Activated naive CD8-positive, alpha-beta T cell treated with anti-CD3 and anti-CD28 coated beads, Interleukin-2, amount 10 ng/mL, durations not matched to agents 7 days and 5 days (primary cell): ENCODE results near the gene UST. TPM values are rescaled to one million over a fixed set of nuclear protein-coding genes. Genes with fewer than 3 reads are reported as not detected.

Source experiments
- ATAC-seq: fragments of 150-1000 bp; cut with Tn5 transposase; one replicate; pipeline ENCODE4 v1.10.0; 2021; ENCODE audit warnings: low read depth, moderate library complexity
- POLR2A ChIA-PET: fragments of 350-600 bp; sonication (Branson Sonifier 250); formaldehyde crosslinking; loops from one replicate; lab custom pipeline; 2021; ENCODE audit warnings: antibody characterized with exemption; lab: Charles Lee
- DNase-seq: peaks from one replicate; pipeline ENCODE4 v3.0.0; 2021
- H3K27ac Mint-ChIP-seq: one replicate; pipeline ENCODE4 v1.8.0; 2022; ENCODE audit warnings: mild to moderate bottlenecking, mixed read lengths
- H3K27me3 Mint-ChIP-seq: one replicate; pipeline ENCODE4 v1.8.0; 2022; ENCODE audit warnings: mild to moderate bottlenecking, moderate library complexity, mixed read lengths
- H3K36me3 Mint-ChIP-seq: one replicate; pipeline ENCODE4 v1.8.0; 2021; ENCODE audit warnings: mild to moderate bottlenecking, mixed read lengths
- H3K4me1 Mint-ChIP-seq: one replicate; pipeline ENCODE4 v1.8.0; 2021; ENCODE audit warnings: mixed read lengths
- H3K4me3 Mint-ChIP-seq: one replicate; pipeline ENCODE4 v1.8.0; 2022; ENCODE audit warnings: mild to moderate bottlenecking, moderate library complexity, mixed read lengths
- H3K9me3 Mint-ChIP-seq: one replicate; pipeline ENCODE4 v1.8.0; 2021; ENCODE audit warnings: mixed read lengths
- total RNA-seq, 2 experiments: library from RNA; stranded (reverse); gene quantifications; one replicate each; pipeline ENCODE4 v1.2.3, GENCODE V29; 2021

UST gene
- total RNA-seq, 2 experiments from 2014 or later = 2.9 to 3.1 TPM

GRCh38 chr6:148829415-148830101 lies 82.7 kb downstream of the UST start:
- POLR2A ChIA-PET = no interaction called here
- DNase-seq = no peak
- Mint-ChIP-seq H3K27ac (no peak overlapping the region), H3K4me3 (no peak overlapping the region), H3K4me1 (peaks cover 11% of the 10 kb centered on the region), H3K9me3 (peaks cover 4% of the 10 kb centered on the region), H3K27me3 (peaks cover 3% of the 10 kb centered on the region), H3K36me3 (no peaks in the 10 kb centered on the region)
- ATAC-seq = no peak

- Mint-ChIP-seq H3K36me3 (no peaks in the 10 kb centered on the region), H3K4me1 (peaks cover 11% of the 10 kb centered on the region), H3K27me3 (peaks cover 3% of the 10 kb centered on the region), H3K9me3 (no peaks in the 10 kb centered on the region), H3K27ac (peak overlapping the region; percentile 62), H3K4me3 (peak overlapping the region; percentile 72)
- ATAC-seq (peak; percentile 56), DNase-seq (no peak)
- POLR2A ChIA-PET = interaction anchor here (0.7 to 1.0 kb wide), 2 partner anchors 69 to 84 kb away, joined by 4 read pairs; partner anchors contain the start of gene UST
Measured at GRCh38 chr6:148830614-148831013, 83.8 kb downstream of the UST start.

- peaks cover 3% of the 10 kb centered on the region for H3K27me3 Mint-ChIP-seq
- H3K36me3 Mint-ChIP-seq = no peaks in the 10 kb centered on the region
- no peaks in the 10 kb centered on the region for H3K9me3 Mint-ChIP-seq
- DNase-seq (no peak), ATAC-seq (peak; percentile 70)
- H3K4me1 Mint-ChIP-seq = peaks cover 11% of the 10 kb centered on the region
- H3K27ac Mint-ChIP-seq = no peak overlapping the region
- POLR2A ChIA-PET = interaction anchor here (0.7 to 1.0 kb wide), 2 partner anchors 70 to 84 kb away, joined by 4 read pairs; partner anchors contain the start of gene UST
- peak overlapping the region; percentile 72 for H3K4me3 Mint-ChIP-seq
Measured at GRCh38 chr6:148831064-148831463, 84.2 kb downstream of the UST start.

GRCh38 chr6:148831531-148831930 lies 84.7 kb downstream of the UST start:
- ATAC-seq = no peak
- H3K4me3 Mint-ChIP-seq = no peak overlapping the region
- no peak for DNase-seq
- no peaks in the 10 kb centered on the region for H3K9me3 Mint-ChIP-seq
- H3K4me1 Mint-ChIP-seq = peaks cover 11% of the 10 kb centered on the region
- no peaks in the 10 kb centered on the region for H3K36me3 Mint-ChIP-seq
- POLR2A ChIA-PET = no interaction called here
- H3K27ac Mint-ChIP-seq = no peak overlapping the region
- peaks cover 3% of the 10 kb centered on the region for H3K27me3 Mint-ChIP-seq

DNA sequence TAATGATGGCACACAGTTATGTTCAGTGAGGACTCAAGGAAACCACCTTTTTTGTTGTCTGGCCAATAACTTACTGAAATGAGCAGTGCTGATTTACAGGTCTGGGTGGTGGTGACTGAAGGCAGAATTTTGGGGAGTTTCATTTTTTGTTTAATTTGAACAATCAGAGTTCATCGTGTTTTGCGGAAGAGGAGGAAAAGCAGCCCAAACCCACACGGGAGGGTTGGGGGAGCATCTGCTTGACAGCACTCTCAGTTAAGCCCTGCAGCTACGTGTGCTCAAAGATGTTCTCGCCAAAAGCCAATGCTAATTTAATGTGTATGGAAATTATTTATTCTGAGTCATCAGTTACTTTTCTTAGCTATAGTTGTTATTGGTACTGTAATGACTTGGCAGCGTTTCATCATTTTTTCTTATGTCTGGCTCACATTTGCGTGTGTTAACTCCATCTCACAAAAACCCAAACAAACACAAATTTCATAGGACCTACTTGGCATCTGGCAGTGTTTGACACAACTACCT lies 89.2 kb downstream of the UST start:
- H3K36me3 Mint-ChIP-seq = no peaks in the 10 kb centered on the region
- no peak overlapping the region for H3K4me3 Mint-ChIP-seq
- ATAC-seq (no peak), DNase-seq (no peak)
- no peak overlapping the region for H3K27ac Mint-ChIP-seq
- no peaks in the 10 kb centered on the region for H3K9me3 Mint-ChIP-seq
- peaks cover 2% of the 10 kb centered on the region for H3K4me1 Mint-ChIP-seq
- POLR2A ChIA-PET = no interaction called here
- peaks cover 3% of the 10 kb centered on the region for H3K27me3 Mint-ChIP-seq

DNA sequence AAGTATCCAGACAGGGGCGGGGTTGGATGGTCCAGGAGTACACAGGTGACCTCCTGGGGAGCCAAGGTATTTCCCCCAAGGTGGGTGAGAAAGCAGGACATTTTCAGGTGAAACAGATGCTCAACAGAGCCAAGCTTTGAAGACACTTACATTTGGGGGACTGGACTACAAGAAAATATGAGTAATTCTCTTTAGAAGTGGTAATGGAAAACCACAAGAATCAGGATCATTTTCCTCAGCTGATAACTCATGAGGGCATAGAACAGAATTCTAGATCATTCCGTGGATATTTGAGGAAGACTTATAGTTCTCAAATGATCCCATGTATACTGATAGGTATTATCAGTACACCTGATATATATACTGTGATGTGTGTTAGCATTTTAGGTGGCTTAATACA lies 89.9 kb downstream of the UST start:
- H3K27me3 Mint-ChIP-seq = peaks cover 3% of the 10 kb centered on the region
- no peaks in the 10 kb centered on the region for H3K4me1 Mint-ChIP-seq
- ATAC-seq (no peak), DNase-seq (no peak)
- H3K9me3 Mint-ChIP-seq = no peaks in the 10 kb centered on the region
- no peak overlapping the region for H3K4me3 Mint-ChIP-seq
- POLR2A ChIA-PET = no interaction called here
- no peak overlapping the region for H3K27ac Mint-ChIP-seq
- H3K36me3 Mint-ChIP-seq = no peaks in the 10 kb centered on the region

DNA sequence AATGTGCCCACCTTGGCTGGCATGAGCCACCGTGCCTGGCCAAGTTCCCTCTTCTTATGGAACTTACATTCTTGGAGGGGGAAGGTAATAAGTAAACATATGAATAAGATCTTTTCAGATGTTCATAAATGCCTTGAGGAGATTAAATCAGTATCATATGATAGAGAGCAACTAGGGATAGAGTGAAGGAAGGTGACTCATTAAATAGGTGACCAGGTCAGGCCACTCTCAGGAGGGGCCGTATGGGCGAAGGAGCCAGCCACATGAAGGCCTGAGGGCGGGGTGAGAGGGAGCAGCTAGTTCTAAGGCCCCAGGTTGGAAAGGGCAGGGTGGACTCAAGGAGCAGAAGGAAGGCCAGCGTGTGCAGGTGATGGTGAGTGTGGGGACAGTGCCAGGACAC lies 91.1 kb downstream of the UST start:
- H3K27ac Mint-ChIP-seq = no peak overlapping the region
- H3K9me3 Mint-ChIP-seq = no peaks in the 10 kb centered on the region
- ATAC-seq = no peak
- DNase-seq = no peak
- H3K4me1 Mint-ChIP-seq = no peaks in the 10 kb centered on the region
- H3K4me3 Mint-ChIP-seq = no peak overlapping the region
- H3K27me3 Mint-ChIP-seq = peaks cover 3% of the 10 kb centered on the region
- H3K36me3 Mint-ChIP-seq = no peaks in the 10 kb centered on the region
- POLR2A ChIA-PET = no interaction called here

DNA sequence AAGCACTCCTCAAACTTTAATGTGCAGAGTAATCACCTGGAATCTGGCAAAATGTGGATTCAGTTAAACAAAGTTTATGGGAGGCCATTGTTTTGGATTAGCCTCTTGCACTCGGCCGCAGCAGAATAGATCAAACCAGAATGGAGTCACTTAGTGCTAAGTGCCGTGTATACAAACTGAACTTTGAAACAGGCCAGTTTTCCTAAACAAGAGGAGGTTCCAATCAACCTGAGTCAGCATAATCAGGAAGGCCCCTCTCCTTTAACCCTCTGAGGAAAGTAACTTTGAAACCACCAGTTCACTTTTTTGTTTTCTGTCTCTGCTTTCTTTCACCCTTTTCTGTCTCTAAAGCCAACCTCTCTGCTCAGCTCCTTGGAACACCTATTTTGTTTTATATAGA lies 92.2 kb downstream of the UST start:
- no peaks in the 10 kb centered on the region for H3K4me1 Mint-ChIP-seq
- no peak overlapping the region for H3K4me3 Mint-ChIP-seq
- H3K27ac Mint-ChIP-seq = no peak overlapping the region
- POLR2A ChIA-PET = no interaction called here
- no peak for DNase-seq
- H3K27me3 Mint-ChIP-seq = no peaks in the 10 kb centered on the region
- no peak for ATAC-seq
- H3K36me3 Mint-ChIP-seq = no peaks in the 10 kb centered on the region
- H3K9me3 Mint-ChIP-seq = no peaks in the 10 kb centered on the region

- no peaks in the 10 kb centered on the region for H3K4me1 Mint-ChIP-seq
- DNase-seq (no peak), ATAC-seq (no peak)
- H3K9me3 Mint-ChIP-seq = no peaks in the 10 kb centered on the region
- H3K27me3 Mint-ChIP-seq = no peaks in the 10 kb centered on the region
- H3K4me3 Mint-ChIP-seq = no peak overlapping the region
- H3K27ac Mint-ChIP-seq = no peak overlapping the region
- POLR2A ChIA-PET = no interaction called here
- no peaks in the 10 kb centered on the region for H3K36me3 Mint-ChIP-seq
Measured at GRCh38 chr6:148840256-148840655, 93.4 kb downstream of the UST start.

DNA sequence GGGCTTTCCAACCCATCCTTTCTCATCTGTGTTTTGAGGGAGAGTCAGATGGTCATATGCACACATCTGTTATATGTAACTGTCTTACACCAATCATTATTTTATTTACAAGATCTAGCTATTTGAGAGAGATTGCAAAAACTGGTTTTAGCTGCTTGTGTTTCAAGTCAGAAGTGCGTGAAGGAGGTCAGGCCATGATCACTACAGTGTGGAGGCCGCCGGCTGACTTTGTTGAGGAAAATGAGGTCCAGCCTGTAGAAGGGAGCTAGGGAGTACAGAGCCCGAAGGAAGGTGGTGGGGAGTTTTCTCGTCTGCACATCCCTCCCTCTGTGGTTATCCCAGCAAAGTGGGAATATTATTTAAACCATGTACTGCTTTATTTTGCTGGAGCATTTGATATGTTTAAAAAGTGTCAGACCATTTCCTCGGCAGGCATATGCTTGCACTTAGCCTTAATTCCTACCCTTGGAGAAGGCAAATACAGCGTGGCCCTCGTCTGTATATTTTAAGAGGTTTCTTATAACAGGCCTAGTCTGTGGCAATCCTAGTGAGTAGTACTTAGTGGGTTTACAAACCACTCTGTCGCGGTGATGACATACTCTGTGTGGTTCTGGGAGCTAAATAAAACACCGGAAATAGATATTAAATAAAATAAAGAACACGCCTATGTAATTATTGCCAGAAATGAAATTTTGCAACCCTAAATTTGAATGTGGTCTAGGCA lies 95.6 kb downstream of the UST start:
- ATAC-seq = no peak
- Mint-ChIP-seq H3K4me1 (no peaks in the 10 kb centered on the region), H3K4me3 (no peak overlapping the region), H3K27me3 (no peaks in the 10 kb centered on the region), H3K9me3 (no peaks in the 10 kb centered on the region), H3K36me3 (no peaks in the 10 kb centered on the region), H3K27ac (no peak overlapping the region)
- POLR2A ChIA-PET = no interaction called here
- no peak for DNase-seq

DNA sequence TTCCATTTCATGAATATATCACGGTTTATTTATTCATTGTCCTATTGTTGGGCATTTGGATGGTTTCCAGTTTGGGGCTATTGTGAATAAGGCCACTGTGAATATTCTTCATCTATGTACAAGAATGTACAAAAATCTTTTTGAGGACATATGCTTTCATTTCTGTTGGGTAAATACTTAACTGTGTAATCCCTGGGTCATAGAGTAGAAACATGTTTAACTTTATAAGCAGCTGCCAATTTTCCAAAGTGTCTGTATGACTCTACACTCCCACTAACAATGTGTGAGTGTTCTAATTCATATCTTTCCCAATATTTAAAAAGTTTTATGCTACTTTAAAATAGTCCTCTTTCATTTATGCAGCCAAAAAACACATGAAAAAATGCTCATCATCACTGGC lies 98.6 kb downstream of the UST start:
- Mint-ChIP-seq H3K9me3 (no peaks in the 10 kb centered on the region), H3K27ac (no peak overlapping the region), H3K36me3 (no peaks in the 10 kb centered on the region), H3K27me3 (no peaks in the 10 kb centered on the region), H3K4me1 (no peaks in the 10 kb centered on the region), H3K4me3 (no peak overlapping the region)
- POLR2A ChIA-PET = no interaction called here
- DNase-seq = no peak
- ATAC-seq = no peak

GRCh38 chr6:148846778-148847761 lies 100.2 kb downstream of the UST start:
- H3K4me1 Mint-ChIP-seq = no peaks in the 10 kb centered on the region
- no peak for DNase-seq
- H3K4me3 Mint-ChIP-seq = no peak overlapping the region
- H3K27ac Mint-ChIP-seq = no peak overlapping the region
- no peaks in the 10 kb centered on the region for H3K27me3 Mint-ChIP-seq
- ATAC-seq = no peak
- no peaks in the 10 kb centered on the region for H3K9me3 Mint-ChIP-seq
- POLR2A ChIA-PET = no interaction called here
- H3K36me3 Mint-ChIP-seq = no peaks in the 10 kb centered on the region

DNA sequence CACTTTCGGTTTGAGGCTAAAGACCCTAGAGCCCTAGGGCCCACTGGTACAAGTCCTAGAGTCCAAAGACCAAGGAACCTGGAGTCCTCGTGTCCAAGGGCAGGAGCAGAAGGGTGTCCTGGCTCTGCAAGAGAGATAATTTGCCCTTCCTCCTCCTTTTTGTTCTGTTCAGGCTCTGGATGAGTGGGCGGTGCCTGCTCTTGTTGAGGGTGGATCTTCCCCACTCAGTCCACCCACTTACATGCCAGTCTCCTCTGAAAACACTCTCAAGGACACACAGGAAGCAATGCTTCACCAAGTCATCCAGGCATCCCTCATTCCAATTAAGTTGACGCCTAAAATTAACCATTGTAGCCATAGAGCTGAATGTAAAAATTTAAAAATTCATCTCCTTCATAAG lies 102.1 kb downstream of the UST start:
- DNase-seq (no peak), ATAC-seq (no peak)
- Mint-ChIP-seq H3K4me3 (no peak overlapping the region), H3K9me3 (no peaks in the 10 kb centered on the region), H3K36me3 (no peaks in the 10 kb centered on the region), H3K27ac (no peak overlapping the region), H3K27me3 (no peaks in the 10 kb centered on the region), H3K4me1 (no peaks in the 10 kb centered on the region)
- POLR2A ChIA-PET = no interaction called here
